GM19025 (cell line): ENCODE data around the gene KBTBD13.

Experiments used
- ATAC-seq: cut with Tn5 transposase; IDR thresholded peaks from one replicate; pipeline ENCODE4 v1.9.1; 2021; ENCODE audit warnings: mild to moderate bottlenecking, low read depth, moderate library complexity; ENCODE audit not compliant: unreplicated experiment

The KBTBD13 gene

DNA sequence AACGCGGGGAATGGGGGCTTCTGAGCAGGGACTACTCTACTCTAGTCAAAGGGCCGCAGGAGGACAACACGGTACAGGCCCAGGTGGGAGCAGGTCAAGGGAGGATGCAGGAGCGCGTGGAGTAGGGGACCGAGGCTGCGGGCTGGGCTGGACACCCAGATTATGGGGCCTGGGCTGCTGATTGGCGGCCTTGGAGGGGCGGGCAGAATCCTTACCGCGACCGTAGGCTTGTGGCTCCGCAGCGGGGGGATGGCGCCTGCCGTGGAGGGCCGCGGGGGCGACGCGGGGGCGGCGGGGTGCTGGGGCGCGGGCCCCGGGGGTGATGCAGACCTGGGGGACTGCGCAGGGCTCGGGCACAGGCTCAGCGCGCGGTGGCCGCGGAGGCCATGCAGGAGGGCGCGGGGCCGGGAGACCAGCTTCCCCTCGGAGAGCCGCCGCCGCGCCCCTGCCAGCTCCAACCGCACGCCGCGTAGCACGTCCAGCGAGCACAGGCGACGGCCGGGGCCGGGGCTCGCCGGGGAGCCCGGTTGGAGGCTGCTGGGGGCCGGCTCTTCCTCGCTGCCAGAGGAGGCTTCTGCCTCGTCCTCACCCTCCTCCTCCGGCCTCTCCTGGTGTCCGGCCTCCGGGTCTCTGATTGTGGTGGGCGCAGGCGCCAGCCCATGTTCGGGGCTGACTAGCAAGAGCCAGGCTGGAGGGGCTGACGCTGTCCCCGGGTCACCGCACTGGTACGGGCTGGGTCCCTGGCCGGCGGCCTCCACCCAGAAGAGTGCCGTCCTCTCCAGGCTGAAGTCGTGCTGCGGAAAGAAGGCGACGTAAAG lies 25.6 kb downstream of the KBTBD13 start:
- no peak for ATAC-seq

DNA sequence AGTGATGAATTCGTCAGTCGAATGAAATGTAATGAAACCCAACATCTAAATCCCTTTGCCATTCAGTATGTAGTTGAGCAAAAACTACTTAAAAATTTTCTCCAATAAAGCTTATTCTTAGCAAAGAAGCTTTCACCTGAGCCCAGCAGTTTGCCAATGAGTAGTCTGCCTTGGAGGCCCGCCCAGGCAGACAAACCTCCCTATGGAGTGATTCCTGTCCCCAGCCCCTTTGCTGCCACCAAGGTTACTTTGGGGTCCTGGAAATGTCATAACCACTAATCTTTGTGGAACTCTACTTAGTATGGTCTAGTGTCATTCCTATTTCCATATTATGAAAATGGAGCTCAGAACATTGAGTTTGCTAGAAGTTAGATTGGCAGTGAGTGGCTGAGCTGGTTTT lies 26.4 kb downstream of the KBTBD13 start:
- no peak for ATAC-seq

DNA sequence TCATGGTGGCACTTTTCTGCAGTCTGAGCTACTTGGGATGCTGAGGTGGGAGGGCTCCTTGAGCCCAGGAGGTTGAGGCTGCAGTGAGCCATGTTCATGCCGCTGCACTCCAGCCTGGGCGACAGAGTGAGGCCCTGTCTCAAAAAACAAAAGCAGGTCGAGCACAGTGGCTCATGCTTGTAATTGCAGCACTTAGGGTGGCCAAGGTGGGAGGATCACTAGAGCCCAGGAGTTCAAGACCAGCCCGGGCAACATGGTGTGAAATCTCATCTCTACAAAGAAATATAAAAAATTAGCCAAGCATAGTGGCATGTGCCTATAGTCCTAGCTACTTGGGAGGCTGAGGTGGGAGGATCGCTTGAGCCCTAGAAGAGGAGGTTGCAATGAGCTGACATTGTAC lies 28.5 kb downstream of the KBTBD13 start:
- ATAC-seq, result no peak

DNA sequence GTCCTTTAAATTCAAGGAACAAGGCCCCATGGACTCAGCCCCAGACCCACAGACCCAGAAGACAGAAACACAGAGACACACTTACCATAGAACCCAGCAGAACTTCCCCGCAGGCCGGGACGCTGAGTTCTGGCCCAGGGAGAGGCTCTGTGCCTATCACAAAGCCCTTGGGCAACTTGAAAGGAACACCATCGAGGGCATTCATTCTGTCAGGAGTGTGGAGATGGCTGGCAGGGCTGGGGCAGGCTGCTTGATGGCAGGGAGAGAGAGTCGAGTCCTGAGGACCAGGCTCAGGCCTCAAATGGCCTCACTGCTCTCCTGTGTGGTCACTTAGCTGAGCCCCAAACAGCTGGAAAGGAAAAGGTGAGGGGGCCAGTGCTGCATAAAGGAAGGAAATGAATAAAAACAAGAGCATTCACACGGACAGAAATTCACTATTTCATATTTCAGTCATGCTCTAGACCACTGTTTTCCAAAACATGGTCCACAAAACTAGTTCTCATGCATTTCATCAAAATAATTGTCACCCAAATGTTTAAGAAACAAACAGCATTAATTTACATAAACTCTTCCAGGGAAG lies 29.6 kb downstream of the KBTBD13 start:
- ATAC-seq, result no peak

DNA sequence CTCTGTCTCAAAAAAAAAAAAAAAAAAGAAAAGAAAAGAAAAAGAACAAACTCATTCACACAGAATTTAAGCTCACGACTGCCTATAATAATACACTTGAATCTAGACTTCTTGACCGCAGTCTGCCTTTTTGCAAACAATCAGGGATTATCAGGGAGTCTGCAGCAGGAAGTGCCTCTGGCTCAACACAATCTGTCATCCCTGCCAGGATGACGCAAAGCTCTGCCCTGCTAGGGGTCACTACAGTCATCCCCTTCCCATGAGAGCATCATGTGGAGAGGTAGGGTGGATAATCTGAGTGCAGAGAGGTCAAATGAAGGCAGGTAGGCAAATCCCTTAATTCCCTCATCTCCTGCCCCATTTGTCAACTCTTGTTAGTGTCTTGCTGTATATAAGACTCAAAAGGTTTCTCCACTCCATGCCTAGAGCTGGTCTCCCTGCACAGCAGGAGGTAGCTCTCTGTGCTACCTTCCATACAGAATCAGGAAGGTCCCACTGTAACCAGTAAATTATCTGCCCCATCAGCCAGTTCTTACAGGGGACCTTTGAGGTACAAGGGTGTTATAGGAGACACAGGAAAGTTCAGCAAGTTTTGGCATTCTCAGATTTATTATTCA lies 34.2 kb downstream of the KBTBD13 start:
- ATAC-seq, result no peak

DNA sequence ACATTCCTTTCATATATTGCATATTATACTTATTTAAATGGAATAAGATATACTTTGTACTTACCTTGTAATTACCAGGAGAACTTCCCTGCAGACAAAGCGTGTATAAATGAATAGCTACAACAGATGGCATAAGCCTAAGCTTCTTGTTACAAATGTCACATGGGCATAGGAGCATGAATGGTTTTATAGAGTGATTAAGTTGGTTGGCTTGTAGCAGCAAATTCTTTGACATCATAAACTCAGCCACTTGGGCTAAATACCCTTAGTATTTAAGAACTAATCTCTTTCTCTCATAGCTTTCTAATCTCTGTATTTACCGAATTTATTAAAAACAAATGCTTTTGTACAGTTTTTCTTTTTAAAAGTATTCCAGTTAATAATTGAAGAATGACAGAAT lies 38.5 kb downstream of the KBTBD13 start, which contains the start of gene UBAP1L:
UBAP1L (minus strand) TSS at position 115 of the 400 bp plus-strand sequence. CDS start 8,985 bp downstream, outside the sequence.
- no peak for ATAC-seq

DNA sequence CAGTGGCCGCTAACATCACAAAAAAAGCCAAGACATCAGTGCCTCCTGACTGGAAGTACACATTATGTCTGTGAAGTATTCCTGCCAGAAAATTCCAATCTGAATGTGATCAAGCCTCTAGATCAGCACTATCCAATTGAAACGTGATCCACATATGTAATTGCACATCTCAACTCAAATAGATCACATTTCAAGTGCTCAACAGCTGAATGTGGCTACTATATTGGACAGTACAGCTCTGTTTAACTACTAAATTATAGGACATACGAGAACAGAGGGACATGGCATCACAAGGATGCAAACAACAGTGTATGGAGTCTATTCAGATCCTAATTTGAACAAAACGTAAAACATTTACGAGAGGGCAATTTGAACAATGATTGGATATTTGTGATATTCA lies 39.0 kb downstream of the KBTBD13 start:
- no peak for ATAC-seq
